BLaER1 treated with 17β-estradiol and CSF1 and Interleukin-3, amounts not matched to agents 10 nM and 100 nM (cell line): ENCODE data around the gene ZNF19.

Experiments used
- H3K27ac ChIP-seq, 11 experiments: shearing (Covaris generic); formaldehyde crosslinking; 2 replicates each; pipeline ENCODE4 v1.8.1; 2022
- H3K27me3 ChIP-seq, 11 experiments: shearing (Covaris generic); formaldehyde crosslinking; 2 replicates each; pipeline ENCODE4 v1.8.1; 2022
- H3K36me3 ChIP-seq, 11 experiments: shearing (Covaris generic); formaldehyde crosslinking; 2 replicates each; pipeline ENCODE4 v1.8.1; 2022
- H3K4me1 ChIP-seq, 10 experiments: shearing (Covaris generic); formaldehyde crosslinking; 2 replicates each; pipeline ENCODE4 v1.8.1; 2022
- H3K4me2 ChIP-seq, 11 experiments: shearing (Covaris generic); formaldehyde crosslinking; 2 replicates each; pipeline ENCODE4 v1.8.1; 2022
- H3K4me3 ChIP-seq, 10 experiments: shearing (Covaris generic); formaldehyde crosslinking; 2 replicates each; pipeline ENCODE4 v1.8.1; 2022
- H3K9ac ChIP-seq, 11 experiments: shearing (Covaris generic); formaldehyde crosslinking; 2 replicates each; pipeline ENCODE4 v1.8.1; 2022
- H3K9me3 ChIP-seq, 11 experiments: shearing (Covaris generic); formaldehyde crosslinking; replicated peaks in 1 of 11; 2 replicates each; pipeline ENCODE4 v1.8.1; 2022
- H4K20me1 ChIP-seq, 11 experiments: shearing (Covaris generic); formaldehyde crosslinking; 2 replicates each; pipeline ENCODE4 v1.8.1; 2022
- Cebpa-rat ChIP-seq, 11 experiments: shearing (Covaris generic); IDR thresholded peaks; 2 replicates each; pipeline ENCODE4 v1.8.1; 2022

ZNF19 gene

DNA sequence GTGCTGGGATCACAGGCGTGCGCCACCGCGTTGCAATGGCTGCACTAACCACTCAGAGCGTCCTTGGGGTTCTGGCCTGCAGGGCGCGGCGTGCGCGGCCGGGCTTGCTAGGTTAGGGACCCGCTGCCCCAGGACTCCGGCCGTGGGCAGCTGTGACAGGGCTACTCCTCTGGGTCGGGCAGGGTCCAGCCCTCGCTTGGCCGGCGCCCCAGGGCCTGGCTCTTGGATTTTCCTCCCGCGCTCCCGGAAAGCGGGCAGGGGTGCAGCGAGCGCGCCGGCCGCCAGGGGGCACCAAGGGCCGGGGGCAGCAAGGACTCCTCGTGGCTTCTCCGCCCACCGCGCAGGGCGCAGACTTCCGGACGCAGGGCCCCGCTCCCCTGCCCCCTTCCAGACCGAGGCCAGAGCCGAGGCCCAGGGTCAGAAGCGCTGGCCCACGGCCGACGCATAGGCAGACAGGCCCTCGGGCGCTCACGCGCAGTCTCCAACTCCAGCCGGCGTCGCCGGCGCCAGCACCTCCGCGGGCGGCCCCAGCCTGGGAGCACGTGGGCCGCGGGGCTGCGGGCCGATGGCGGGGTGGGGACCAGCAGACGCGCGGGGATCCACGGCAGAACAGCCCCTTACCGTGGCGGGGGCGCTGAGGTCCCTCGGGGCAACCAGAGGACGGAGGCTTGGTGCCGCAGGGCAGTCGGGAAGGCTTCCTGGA, 47.6 kb downstream of the ZNF19 start:
- no peak overlapping the region for H3K4me2 ChIP-seq

DNA sequence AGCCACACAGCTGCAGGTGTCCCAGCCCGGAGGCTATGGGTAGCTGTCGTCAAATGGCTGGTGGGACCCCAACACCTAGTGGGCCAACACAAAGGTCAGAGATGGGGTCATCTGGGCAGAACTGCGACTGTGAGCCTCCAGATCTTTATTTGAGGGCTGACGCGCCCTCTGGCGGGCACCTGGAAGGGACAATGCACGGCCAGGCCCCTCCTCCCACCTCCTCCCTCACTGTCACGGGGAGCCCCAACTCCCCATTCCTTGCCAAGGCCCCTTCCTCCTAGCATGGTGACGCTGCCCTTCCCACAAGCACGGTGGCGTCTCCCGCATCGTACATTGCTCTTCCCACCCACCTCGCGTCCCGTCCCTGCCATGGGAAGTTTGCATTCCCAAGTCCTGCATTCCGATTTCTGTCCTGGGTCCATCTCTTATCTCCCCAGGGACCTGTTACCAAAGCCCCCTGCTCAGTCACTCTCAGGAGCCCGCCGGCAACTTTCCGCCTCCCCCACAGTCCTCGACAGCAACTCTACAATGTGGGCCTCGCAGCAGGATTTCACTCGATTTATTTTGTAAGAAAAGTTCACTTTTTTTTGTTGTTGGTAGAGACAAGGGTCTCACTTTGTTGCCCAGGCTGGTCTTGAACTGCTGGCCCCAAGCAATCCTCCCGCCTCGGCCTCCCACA, 48.3 kb downstream of the ZNF19 start:
- Histone ChIP-seq H3K4me1 (peaks cover 0 to 10% (median 0%) of the 10 kb centered on the region in 10 experiments; a peak in 4 of 20 replicates), H3K27me3 (no peaks in the 10 kb centered on the region), H3K36me3 (0 out of 22 replicates have a peak, but pooled peaks cover 0 to 2% (median 0%) of the 10 kb centered on the region in 11 experiments), H3K27ac (no peak overlapping the region), H3K9me3 (peaks cover 28 to 53% (median 48%) of the 10 kb centered on the region in 11 experiments), H3K4me2 (no peak overlapping the region), H4K20me1 (no peaks in the 10 kb centered on the region), H3K9ac (no peak overlapping the region), H3K4me3 (no peak overlapping the region)
- no peak for TF ChIP-seq Cebpa-rat (IDR thresholded peaks at IDR 0.05)

More for the DNA sequence above, 47.6 kb downstream of the ZNF19 start:
- no peak overlapping the region for H3K4me3 ChIP-seq
- H4K20me1 ChIP-seq: no peaks in the 10 kb centered on the region
- H3K9ac ChIP-seq: no peak overlapping the region
- TF ChIP-seq Cebpa-rat (IDR thresholded peaks at IDR 0.05): no peak
- H3K4me1 ChIP-seq: peaks cover 0 to 10% (median 0%) of the 10 kb centered on the region in 10 experiments; a peak in 4 of 20 replicates
- H3K36me3 ChIP-seq: peaks cover 2 to 9% (median 4%) of the 10 kb centered on the region in 11 experiments; a peak in 16 of 22 replicates
- H3K9me3 ChIP-seq: peaks cover 35 to 60% (median 55%) of the 10 kb centered on the region in 11 experiments
- H3K27ac ChIP-seq: no peak overlapping the region
- H3K27me3 ChIP-seq: no peaks in the 10 kb centered on the region

DNA sequence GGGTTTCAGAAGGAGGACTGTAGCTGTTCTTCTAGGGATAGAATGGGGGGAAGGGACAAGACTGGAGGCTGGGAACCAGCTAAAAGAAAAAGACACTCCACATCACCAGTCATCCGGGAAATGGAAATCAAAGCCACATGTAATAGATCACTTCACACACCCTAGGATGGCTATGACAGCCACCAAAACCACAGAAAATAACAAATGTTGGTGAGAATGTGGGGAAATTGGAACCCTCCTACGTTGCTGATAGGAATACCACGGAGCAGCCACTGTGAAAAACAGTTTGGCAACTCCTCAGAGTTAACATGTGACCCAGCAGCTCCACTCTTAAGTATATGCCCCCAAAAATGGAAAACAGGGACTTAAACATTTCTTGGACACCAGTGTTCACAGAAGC, 49.6 kb downstream of the ZNF19 start:
- peaks cover 15 to 40% (median 35%) of the 10 kb centered on the region in 11 experiments; a peak in 21 of 22 replicates for H3K9me3 ChIP-seq
- no peak overlapping the region for H3K4me3 ChIP-seq
- no peaks in the 10 kb centered on the region for H3K36me3 ChIP-seq
- H3K4me1 ChIP-seq: peaks cover 0 to 10% (median 0%) of the 10 kb centered on the region in 10 experiments; a peak in 4 of 20 replicates
- H3K4me2 ChIP-seq: 0 out of 22 replicates have a peak overlapping the region, but pooled peaks of 3 of the 11 experiments have one; percentile 4 to 14 (median 7)
- no peak overlapping the region for H3K27ac ChIP-seq
- H4K20me1 ChIP-seq: no peaks in the 10 kb centered on the region
- no peak for TF ChIP-seq Cebpa-rat (IDR thresholded peaks at IDR 0.05)
- no peaks in the 10 kb centered on the region for H3K27me3 ChIP-seq
- no peak overlapping the region for H3K9ac ChIP-seq

DNA sequence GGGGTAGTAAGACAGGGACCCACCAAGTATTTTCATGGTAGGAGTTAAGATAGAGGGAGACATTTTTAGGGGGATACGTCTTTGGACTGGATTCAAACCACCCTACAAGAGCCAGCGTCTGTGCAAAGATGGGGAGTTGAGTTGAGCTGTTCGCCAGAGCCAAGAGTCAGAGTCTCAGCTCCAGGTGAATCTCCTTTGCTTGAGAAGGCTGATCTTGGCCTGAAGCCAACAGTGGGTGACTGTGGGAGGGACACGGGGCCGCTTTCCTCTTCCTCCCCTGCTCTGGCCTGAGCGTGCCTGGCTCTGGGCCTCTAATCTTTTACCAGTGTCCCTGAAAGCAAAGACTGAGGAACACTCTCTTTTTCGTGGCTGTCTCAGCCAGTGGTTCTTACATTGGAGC, 52.7 kb downstream of the ZNF19 start:
- Histone ChIP-seq H3K27ac (no peak overlapping the region), H3K27me3 (no peaks in the 10 kb centered on the region), H3K9ac (no peak overlapping the region), H3K4me3 (no peak overlapping the region), H3K4me1 (peaks cover 0 to 10% (median 0%) of the 10 kb centered on the region in 10 experiments; a peak in 4 of 20 replicates), H3K9me3 (peaks cover 2 to 9% (median 5%) of the 10 kb centered on the region in 11 experiments; a peak in 17 of 22 replicates), H4K20me1 (no peaks in the 10 kb centered on the region), H3K36me3 (no peaks in the 10 kb centered on the region), H3K4me2 (no peak overlapping the region)
- TF ChIP-seq Cebpa-rat (IDR thresholded peaks at IDR 0.05): no peak

DNA sequence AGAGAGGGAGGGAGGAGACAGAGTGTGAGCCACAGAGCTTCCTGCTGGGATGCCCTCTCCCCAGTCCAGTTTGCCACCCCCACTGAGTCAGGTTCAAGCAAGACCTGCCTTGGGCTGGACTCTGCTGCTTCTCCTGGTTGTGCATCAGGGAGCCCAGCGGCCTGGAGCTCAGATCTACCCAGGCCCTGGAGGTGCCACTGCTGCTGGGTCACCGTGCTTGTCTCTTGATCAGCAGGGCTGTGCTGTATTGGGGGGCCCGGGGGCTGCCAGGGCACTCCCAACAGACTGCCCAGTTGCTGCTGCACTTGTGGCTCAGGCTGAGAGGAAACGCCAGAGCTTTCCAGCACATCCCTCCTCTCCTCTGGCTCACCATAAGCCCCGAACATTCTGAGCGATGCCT, 56.2 kb downstream of the ZNF19 start:
- no peak overlapping the region for H3K9ac ChIP-seq
- H3K9me3 ChIP-seq: peaks cover 14 to 24% (median 18%) of the 10 kb centered on the region in 11 experiments; a peak in 21 of 22 replicates
- no peak overlapping the region for H3K4me3 ChIP-seq
- no peaks in the 10 kb centered on the region for H3K4me1 ChIP-seq
- H3K27ac ChIP-seq: no peak overlapping the region
- no peaks in the 10 kb centered on the region for H3K36me3 ChIP-seq
- H4K20me1 ChIP-seq: no peaks in the 10 kb centered on the region
- no peak overlapping the region for H3K4me2 ChIP-seq
- H3K27me3 ChIP-seq: peaks cover 0 to 2% (median 0%) of the 10 kb centered on the region in 11 experiments; a peak in 1 of 22 replicates
- TF ChIP-seq Cebpa-rat (IDR thresholded peaks at IDR 0.05): no peak

DNA sequence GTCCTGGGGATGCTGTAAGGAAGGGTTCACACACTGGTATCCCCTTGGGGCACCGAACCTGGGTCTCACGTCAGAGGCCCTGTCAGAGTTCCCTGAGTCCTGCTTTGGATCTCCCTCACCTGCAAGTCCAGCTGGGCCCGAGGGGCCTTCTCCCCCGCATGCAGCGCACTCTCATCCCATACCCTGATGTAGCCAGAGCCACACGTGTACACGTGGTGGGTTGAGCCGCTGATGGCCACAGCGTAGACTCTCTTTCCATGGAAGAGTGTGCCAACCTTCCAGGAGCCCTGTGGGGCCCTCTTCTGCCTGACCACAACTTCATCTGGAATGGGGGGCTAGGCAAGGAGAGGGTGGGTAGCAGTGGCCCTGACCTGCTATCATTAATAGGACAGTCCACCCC, 57.1 kb downstream of the ZNF19 start:
- H3K27ac ChIP-seq: no peak overlapping the region
- H3K9ac ChIP-seq: no peak overlapping the region
- H4K20me1 ChIP-seq: no peaks in the 10 kb centered on the region
- H3K9me3 ChIP-seq: peaks cover 22 to 33% (median 27%) of the 10 kb centered on the region in 11 experiments
- no peak overlapping the region for H3K4me2 ChIP-seq
- no peaks in the 10 kb centered on the region for H3K36me3 ChIP-seq
- TF ChIP-seq Cebpa-rat (IDR thresholded peaks at IDR 0.05): no peak
- no peak overlapping the region for H3K4me3 ChIP-seq
- H3K27me3 ChIP-seq: peaks cover 5 to 11% (median 8%) of the 10 kb centered on the region in 11 experiments
- no peaks in the 10 kb centered on the region for H3K4me1 ChIP-seq

DNA sequence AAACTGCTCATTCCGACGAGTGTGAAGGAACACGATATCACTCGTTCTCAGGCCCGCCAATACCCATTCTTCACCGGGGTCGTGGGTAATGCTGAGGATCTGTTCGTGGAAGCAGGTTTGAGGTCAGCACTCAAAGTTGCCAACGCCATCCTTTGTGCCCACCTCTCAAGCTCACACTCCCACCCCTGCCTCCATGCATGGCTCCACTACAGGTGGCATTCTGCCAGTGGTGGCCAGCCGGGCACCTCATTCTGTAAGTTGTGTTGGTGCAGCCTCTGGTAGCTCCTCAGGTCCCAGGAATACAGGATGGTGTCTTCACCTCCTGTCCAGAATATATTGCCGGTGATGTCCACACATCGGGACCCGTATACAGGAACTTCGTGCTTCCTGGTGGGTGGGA, 57.9 kb downstream of the ZNF19 start:
- H3K27me3 ChIP-seq: peaks cover 13 to 19% (median 16%) of the 10 kb centered on the region in 11 experiments

DNA sequence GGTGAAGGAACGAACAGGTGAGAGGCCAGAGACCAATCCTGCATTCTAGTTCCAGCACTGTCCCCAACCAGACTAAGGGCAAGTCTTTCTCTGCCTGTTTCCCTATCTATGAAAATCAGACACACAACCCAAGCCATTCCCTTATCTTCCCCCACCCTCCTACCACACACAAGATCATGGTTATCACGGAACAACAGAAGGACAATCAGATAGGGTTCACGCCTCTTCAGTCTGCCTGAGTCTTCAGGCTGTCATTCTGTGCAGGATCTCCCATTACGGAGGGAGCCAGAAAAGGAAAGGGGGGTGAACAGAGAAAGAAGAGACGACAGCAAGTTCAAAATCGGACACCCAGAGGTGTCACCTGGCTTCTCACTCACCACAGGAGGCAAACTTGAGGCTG, 58.4 kb downstream of the ZNF19 start:
- Histone ChIP-seq H3K27ac (no peak overlapping the region), H3K4me3 (no peak overlapping the region), H3K9ac (no peak overlapping the region), H3K36me3 (no peaks in the 10 kb centered on the region), H3K9me3 (peaks cover 34 to 46% (median 39%) of the 10 kb centered on the region in 11 experiments), H3K4me2 (no peak overlapping the region), H3K27me3 (peaks cover 17 to 24% (median 20%) of the 10 kb centered on the region in 11 experiments), H3K4me1 (no peaks in the 10 kb centered on the region), H4K20me1 (no peaks in the 10 kb centered on the region)
- no peak for TF ChIP-seq Cebpa-rat (IDR thresholded peaks at IDR 0.05)

More for the DNA sequence above, 57.9 kb downstream of the ZNF19 start:
- H3K27ac ChIP-seq: no peak overlapping the region
- no peak for TF ChIP-seq Cebpa-rat (IDR thresholded peaks at IDR 0.05)
- H3K9ac ChIP-seq: no peak overlapping the region
- no peaks in the 10 kb centered on the region for H3K36me3 ChIP-seq
- peaks cover 30 to 42% (median 35%) of the 10 kb centered on the region in 11 experiments for H3K9me3 ChIP-seq
- H4K20me1 ChIP-seq: no peaks in the 10 kb centered on the region
- H3K4me1 ChIP-seq: no peaks in the 10 kb centered on the region
- no peak overlapping the region for H3K4me3 ChIP-seq
- H3K4me2 ChIP-seq: no peak overlapping the region

DNA sequence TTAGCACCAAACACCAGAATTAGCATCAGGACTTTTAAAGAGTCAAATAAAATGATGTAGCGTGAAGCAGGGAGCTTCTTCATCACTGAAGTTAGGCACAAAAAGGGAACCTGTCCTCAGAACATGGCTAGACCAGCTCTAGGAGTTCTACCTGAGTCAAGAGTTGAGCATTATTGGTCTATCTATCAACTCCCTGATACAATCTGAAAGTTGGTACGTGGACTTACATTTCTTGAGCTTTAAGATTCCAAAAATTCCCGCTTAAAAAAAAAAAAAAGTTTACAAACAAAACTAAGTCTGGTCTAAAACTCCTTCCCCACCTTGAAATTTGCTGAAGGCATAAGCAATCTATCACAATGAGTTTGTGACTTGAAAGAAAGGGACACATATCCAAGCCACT, 59.5 kb downstream of the ZNF19 start:
- TF ChIP-seq Cebpa-rat (IDR thresholded peaks at IDR 0.05): no peak
- Histone ChIP-seq H3K9me3 (peaks cover 37 to 50% (median 43%) of the 10 kb centered on the region in 11 experiments), H3K4me2 (no peak overlapping the region), H3K9ac (no peak overlapping the region), H4K20me1 (no peaks in the 10 kb centered on the region), H3K27ac (no peak overlapping the region), H3K4me3 (no peak overlapping the region), H3K27me3 (peaks cover 29 to 35% (median 32%) of the 10 kb centered on the region in 11 experiments), H3K4me1 (no peaks in the 10 kb centered on the region), H3K36me3 (no peaks in the 10 kb centered on the region)
